HepG2 (cell line): ENCODE measurements around the gene KAT2A. TPM values are rescaled to one million over a fixed set of nuclear protein-coding genes. Genes with fewer than 3 reads are reported as not detected.

Experiments used
- ATF4 ChIP-seq, 2 experiments: fragments of 450-650 bp in 1 of 2; sonication (generic) in 1 of 2; formaldehyde crosslinking; IDR thresholded peaks; 2 replicates each; pipeline versions ENCODE4 v1.5.0 to v1.8.0; 2020 to 2022; ENCODE audit warnings: mild to moderate bottlenecking in 1 of 2, missing genetic modification reagents in 1 of 2
- MED1 ChIP-seq: sonication (generic); formaldehyde crosslinking; IDR thresholded peaks from 2 replicates; pipeline ENCODE4 v1.4.0; 2020; ENCODE audit warnings: missing genetic modification reagents
- SNAPC4 ChIP-seq: sonication (generic); formaldehyde crosslinking; IDR thresholded peaks from 2 replicates; pipeline ENCODE4 v1.4.0; 2020; ENCODE audit warnings: mild to moderate bottlenecking, missing genetic modification reagents
- ZNF318 ChIP-seq: sonication (generic); formaldehyde crosslinking; IDR thresholded peaks from 2 replicates; pipeline ENCODE4 v1.4.0; 2020; ENCODE audit warnings: mild to moderate bottlenecking, missing genetic modification reagents
- ZNF816 ChIP-seq: sonication (generic); formaldehyde crosslinking; IDR thresholded peaks from 2 replicates; pipeline ENCODE4 v1.8.0; 2022; ENCODE audit warnings: missing genetic modification reagents, mild to moderate bottlenecking, borderline replicate concordance
- ZUFSP ChIP-seq: sonication (generic); formaldehyde crosslinking; IDR thresholded peaks from 2 replicates; pipeline ENCODE4 v1.9.0; 2021; ENCODE audit warnings: missing genetic modification reagents, mild to moderate bottlenecking, borderline replicate concordance
- polyA plus RNA-seq, 8 experiments: library from polyadenylated mRNA; depleted of rRNA in 3 of 8; stranded (reverse) in 7 of 8; unstranded in 1 of 8; fragments of >200 nt; fragmentation: Illumina TruSeq in 4 of 8; extraction: Trizol in 4 of 8; gene quantifications; 2 replicates each; pipeline versions ENCODE4 v1.2.1 to v1.2.3, GENCODE V29; 2011 to 2016; ENCODE audit warnings: low read depth in 4 of 8, missing spikeins in 1 of 8, mixed read lengths in 1 of 8; ENCODE audit not compliant: insufficient read depth in 1 of 8
- total RNA-seq, 5 experiments: library from RNA; depleted of rRNA; stranded (reverse); fragments of >200 nt; fragmentation: Illumina TruSeq; extraction: Trizol; gene quantifications; 2 replicates each; pipeline ENCODE4 v1.2.3, GENCODE V29; 2016; ENCODE audit warnings: low read depth in 1 of 5

KAT2A gene
- total and polyA plus RNA-seq, 2 of the 13 experiments (the other 11 are each of a cell fraction or from before 2014, with no cell fraction given) = 29.1 to 90.4 TPM

- TF ChIP-seq SNAPC4 (CRISPR knock-in tag) = no peak
- peak; percentile 40; the same call in 1 of the 2 replicates for TF ChIP-seq ZNF318
- no peak for TF ChIP-seq ZUFSP
- no peak for TF ChIP-seq ATF4 (CRISPR knock-in tag; IDR thresholded peaks at IDR 0.05)
- peak; percentile 82 for TF ChIP-seq MED1 (CRISPR knock-in tag)
- TF ChIP-seq ZNF816 (CRISPR knock-in tag) = no peak
Observed at GRCh38 chr17:42135664-42136653, 14.8 kb upstream of the KAT2A start (continued).
